Left lung (tissue), 10 donors: ENCODE measurements around the gene PTTG1IP. TPM values are rescaled to one million over a fixed set of nuclear protein-coding genes. Genes with fewer than 3 reads are reported as not detected.

Source experiments
- ATAC-seq: fragments of 200-7000 bp; cut with Tn5 transposase; one replicate; pipeline ENCODE4 v1.9.1; 2020; ENCODE audit warnings: moderate library complexity
- DNase-seq, 4 donors: peaks; one replicate each; pipeline ENCODE4 v3.0.0-alpha.2; 2013 to 2020
- H3K27ac ChIP-seq, 2 donors: fragments of 200-600 bp; sonication (generic) in 1 of 2; one replicate each; pipeline versions ENCODE4 v1.5.0 to v1.8.0; 2020 to 2021
- H3K27me3 ChIP-seq, 2 donors: fragments of 200-600 bp; sonication (generic) in 1 of 2; one replicate each; pipeline versions ENCODE4 v1.5.0 to v1.8.0; 2020 to 2021
- H3K36me3 ChIP-seq, 2 donors: fragments of 200-600 bp; sonication (generic) in 1 of 2; one replicate each; pipeline versions ENCODE4 v1.5.0 to v1.8.0; 2020 to 2021
- H3K4me1 ChIP-seq, 2 donors: fragments of 200-600 bp; one replicate each; pipeline ENCODE4 v1.8.0; 2021
- H3K4me3 ChIP-seq, 2 donors: fragments of 200-600 bp; sonication (generic) in 1 of 2; one replicate each; pipeline versions ENCODE4 v1.5.0 to v1.8.0; 2020 to 2021; ENCODE audit warnings: mild to moderate bottlenecking in 1 of 2
- H3K9me3 ChIP-seq, 2 donors: fragments of 200-600 bp; sonication (generic) in 1 of 2; one replicate each; pipeline versions ENCODE4 v1.5.0 to v1.8.0; 2020 to 2021
- intact Hi-C, 2 donors: fragments of 100-400 bp; cut with DNase I; formaldehyde crosslinking; loops; one replicate each; pipeline versions ENCODE4 v1.11.2 to v1.14.2; 2022
- polyA plus RNA-seq, 6 donors: library from polyadenylated mRNA; unstranded; fragments of 120-200 nt; gene quantifications; one replicate each; pipeline ENCODE4 v1.2.1, GENCODE V29; 2013; ENCODE audit not compliant: insufficient read length in 6 of 6
- total RNA-seq, 2 donors: library from RNA; stranded (reverse); fragmentation: NEBNext Ultra II Directional; extraction: Animal tissue kit (Norgen Biotek cat#: 25700); gene quantifications; one replicate each; pipeline ENCODE4 v1.2.1, GENCODE V29; 2021
- TF ChIP-seq, protein P1 (sequence below), 2 donors: fragments of 200-600 bp; sonication (generic) in 1 of 2; IDR thresholded peaks; one replicate each; pipeline versions ENCODE4 v1.5.0 to v1.8.0; 2021; ENCODE audit warnings: antibody characterized with exemption in 2 of 2
- donor health status: DM: no; HTN: yes; CAD: no.
- donor health status: DM: no; HTN: no; CAD: no.

PTTG1IP gene
- total and polyA plus RNA-seq, 8 donors: 195 to 263 (median 217) TPM

DNA sequence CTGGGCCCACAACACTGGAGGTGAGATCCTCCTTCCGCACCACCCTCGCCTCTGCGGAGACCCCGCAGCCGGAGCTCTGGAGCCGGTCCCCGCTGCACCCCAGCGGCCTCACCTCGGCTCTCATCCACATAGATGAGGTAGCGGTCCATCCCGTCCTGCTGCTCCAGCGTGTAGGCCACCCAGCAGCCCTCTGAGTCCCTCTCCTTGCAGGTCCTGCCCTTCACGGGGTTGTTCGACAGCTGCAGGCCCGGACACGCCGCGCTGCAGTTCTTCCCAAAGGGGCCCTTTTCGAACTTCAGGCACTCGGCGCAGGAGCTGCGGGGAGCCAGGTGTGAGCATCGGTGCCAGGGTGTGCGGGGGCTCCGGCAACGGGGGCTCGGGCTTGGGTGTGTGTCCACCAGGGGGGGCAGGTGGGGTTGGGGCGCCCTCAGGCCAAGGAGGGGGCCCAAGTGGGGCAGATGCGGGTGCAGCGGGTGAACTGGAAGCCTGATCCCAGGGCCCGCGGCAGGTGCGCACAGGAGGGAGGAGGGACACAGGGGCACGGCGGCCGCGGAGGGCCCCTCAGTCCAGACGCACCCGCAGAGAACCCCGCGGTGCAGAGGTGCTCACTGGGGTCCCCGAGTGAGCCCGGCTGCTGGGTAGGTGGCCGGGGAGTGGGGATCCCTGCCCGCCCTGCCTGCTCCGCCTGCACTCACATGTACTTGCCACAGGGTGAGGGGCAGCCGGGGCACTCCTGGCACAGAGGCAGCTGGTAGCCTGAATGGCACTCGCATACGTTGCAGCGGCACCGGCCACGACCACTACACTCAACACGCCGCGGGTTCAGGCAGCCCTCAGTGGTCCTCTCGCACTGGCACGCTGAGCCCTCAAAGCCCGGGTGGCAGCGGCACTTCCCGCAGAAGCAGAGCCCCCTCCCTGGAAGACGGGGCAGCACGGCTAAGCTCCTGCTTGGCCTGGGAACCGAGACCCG, 15.4 kb upstream of the PTTG1IP start:
- Histone ChIP-seq H3K27ac (no peak overlapping the region), H3K4me3 (no peak overlapping the region), H3K9me3 (no peaks in the 10 kb centered on the region), H3K36me3 (peaks cover 0 to 78% of the 10 kb centered on the region in 2 donors), H3K4me1 (peaks cover 0 to 13% of the 10 kb centered on the region in 2 donors), H3K27me3 (no peaks in the 10 kb centered on the region)
- ATAC-seq (no peak), DNase-seq (peak in 1 of 4 donors; percentile 79)
- TF ChIP-seq, protein P1, sequence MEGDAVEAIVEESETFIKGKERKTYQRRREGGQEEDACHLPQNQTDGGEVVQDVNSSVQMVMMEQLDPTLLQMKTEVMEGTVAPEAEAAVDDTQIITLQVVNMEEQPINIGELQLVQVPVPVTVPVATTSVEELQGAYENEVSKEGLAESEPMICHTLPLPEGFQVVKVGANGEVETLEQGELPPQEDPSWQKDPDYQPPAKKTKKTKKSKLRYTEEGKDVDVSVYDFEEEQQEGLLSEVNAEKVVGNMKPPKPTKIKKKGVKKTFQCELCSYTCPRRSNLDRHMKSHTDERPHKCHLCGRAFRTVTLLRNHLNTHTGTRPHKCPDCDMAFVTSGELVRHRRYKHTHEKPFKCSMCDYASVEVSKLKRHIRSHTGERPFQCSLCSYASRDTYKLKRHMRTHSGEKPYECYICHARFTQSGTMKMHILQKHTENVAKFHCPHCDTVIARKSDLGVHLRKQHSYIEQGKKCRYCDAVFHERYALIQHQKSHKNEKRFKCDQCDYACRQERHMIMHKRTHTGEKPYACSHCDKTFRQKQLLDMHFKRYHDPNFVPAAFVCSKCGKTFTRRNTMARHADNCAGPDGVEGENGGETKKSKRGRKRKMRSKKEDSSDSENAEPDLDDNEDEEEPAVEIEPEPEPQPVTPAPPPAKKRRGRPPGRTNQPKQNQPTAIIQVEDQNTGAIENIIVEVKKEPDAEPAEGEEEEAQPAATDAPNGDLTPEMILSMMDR (IDR thresholded peaks at IDR 0.05): no peak
- intact Hi-C loops: no loop called here

DNA sequence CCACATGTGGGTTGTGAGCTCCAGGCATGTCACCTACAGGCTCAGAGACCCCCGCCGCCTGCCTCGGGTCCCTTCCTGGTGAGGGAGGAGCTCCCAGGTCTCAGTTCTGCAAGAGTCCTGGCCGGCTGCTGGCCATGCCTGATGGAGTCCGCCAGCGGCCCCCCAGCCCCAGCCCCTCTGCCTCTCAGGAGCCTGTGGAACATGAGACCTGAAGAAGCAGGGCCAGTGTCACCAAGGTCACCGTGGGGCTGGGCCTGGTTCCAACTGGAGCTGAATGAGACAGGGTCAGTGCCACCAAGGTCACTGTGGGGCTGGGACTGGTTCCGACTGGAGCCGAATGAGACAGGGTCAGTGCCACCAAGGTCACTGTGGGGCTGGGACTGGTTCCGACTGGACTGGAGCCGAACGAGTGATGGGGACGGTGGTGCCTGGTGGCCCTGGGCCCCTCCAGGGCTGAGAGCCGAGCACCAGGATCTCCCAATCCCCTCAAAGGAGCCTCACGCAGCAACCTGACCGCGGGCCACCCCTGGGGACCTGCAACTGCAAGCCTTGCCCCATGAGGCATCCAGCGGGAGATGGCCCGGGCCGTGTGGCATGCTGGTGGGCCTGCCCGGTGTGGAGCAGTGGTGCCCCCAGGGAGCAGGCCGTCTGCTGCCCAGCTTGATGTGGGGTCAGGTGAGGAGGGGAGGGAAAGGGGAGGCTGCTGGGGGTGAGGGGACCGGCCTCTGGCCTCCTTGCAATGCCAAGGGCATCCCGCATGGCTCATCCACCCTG, 14.5 kb upstream of the PTTG1IP start:
- H3K36me3 ChIP-seq: peaks cover 0 to 73% of the 10 kb centered on the region in 2 donors
- H3K27me3 ChIP-seq: no peaks in the 10 kb centered on the region
- TF ChIP-seq, protein P1 (IDR thresholded peaks at IDR 0.05): no peak
- ATAC-seq (no peak), DNase-seq (peak in 1 of 4 donors; percentile 82)
- H3K4me3 ChIP-seq: no peak overlapping the region
- H3K27ac ChIP-seq: no peak overlapping the region
- peaks cover 0 to 17% of the 10 kb centered on the region in 2 donors for H3K4me1 ChIP-seq
- no peaks in the 10 kb centered on the region for H3K9me3 ChIP-seq
- intact Hi-C loops: no loop called here

DNA sequence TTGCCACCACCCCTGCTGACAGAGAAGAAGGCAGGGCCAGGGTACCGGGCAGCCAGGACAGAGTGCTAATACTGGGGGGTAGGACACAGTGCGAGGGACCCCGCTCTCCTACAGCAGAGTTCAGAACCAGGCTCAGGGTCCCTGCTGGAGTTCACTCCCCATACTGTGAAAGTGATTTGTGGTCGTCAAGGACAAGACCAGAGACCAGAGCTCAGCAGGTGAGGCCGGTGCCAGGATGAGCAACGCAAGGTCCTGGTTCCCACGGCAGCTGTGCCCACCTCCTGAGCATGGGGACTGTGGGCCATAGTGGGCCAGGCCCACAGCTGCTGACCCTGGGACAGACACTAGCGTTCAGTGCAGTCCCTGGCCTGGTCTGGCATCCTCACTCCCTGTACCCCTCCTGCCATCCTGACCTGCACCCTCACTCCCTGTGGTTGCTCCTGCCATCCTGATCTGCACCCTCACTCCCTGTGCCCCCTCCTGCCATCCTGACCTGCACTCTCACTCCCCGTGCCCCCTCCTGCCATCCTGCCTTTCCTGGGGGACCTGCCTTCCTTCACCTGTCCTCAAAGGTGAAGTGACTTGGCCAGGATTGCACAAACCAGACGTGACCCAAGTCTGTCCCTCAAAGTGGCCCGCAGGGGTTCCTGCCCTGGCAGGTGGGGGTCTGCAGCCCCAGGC, 13.8 kb upstream of the PTTG1IP start:
- no peak overlapping the region for H3K27ac ChIP-seq
- H3K27me3 ChIP-seq: no peaks in the 10 kb centered on the region
- intact Hi-C loops: no loop called here
- ATAC-seq (no peak), DNase-seq (no peak)
- H3K36me3 ChIP-seq: peaks cover 0 to 69% of the 10 kb centered on the region in 2 donors
- H3K4me1 ChIP-seq: peaks cover 0 to 19% of the 10 kb centered on the region in 2 donors
- no peak overlapping the region for H3K4me3 ChIP-seq
- H3K9me3 ChIP-seq: no peaks in the 10 kb centered on the region
- TF ChIP-seq, protein P1 (IDR thresholded peaks at IDR 0.05): no peak

DNA sequence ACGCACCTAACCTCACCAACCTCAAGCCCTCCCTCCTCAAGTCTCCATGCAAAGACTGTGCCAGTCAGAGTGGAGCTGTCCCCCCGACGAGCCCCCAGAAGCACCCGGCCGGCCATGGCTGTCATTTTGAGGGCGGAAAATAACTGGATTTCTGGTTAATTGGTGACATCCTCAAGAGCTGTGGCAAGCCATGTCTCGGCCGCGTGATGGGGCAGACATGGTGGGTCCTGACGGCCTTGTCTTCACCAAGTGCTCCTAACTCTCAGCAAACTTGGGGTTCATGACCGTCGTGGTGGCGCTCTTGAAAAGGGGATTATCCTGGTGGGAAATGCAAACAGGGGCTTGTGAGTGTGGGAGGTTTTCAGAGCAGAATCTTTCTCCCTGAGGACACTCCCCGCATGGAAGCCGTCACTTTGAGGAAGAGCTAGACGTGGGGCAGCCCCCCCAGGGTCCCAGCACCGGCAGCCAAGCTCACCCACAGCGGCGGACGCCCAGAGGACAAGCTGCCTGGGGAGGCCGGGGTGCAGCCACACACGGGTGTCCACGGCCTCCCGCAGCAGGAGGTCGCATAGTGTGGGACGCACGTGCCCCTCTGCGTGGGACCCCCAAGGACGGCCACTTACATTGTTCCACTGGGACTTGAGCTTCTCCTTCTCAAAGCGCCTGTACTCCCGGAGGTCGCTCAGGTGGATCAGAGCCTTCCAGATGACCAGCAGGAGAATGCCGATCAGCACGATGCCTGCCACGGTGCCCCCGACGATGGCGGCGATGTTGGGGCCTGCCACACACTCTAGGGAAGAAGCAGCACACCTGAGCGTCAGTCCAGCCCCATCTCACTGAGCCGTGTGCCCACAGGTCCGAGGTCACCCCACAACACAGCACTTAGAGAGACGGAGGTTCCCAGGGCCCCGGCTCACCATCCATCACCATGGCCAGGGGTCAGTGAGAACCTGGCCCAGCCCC, 12.9 kb upstream of the PTTG1IP start:
- H3K27ac ChIP-seq: no peak overlapping the region

More for the DNA sequence above, 12.9 kb upstream of the PTTG1IP start:
- TF ChIP-seq, protein P1 (IDR thresholded peaks at IDR 0.05): no peak
- H3K27me3 ChIP-seq: no peaks in the 10 kb centered on the region
- peaks cover 0 to 60% of the 10 kb centered on the region in 2 donors for H3K36me3 ChIP-seq
- no peak for ATAC-seq
- H3K4me3 ChIP-seq: no peak overlapping the region
- intact Hi-C loops: no loop called here
- H3K9me3 ChIP-seq: no peaks in the 10 kb centered on the region
- H3K4me1 ChIP-seq: peaks cover 2 to 27% of the 10 kb centered on the region in 2 donors
- peak in 1 of 4 donors; percentile 72 for DNase-seq
